Spleen (tissue), 11 donors: ENCODE measurements around the gene DVL2. TPM values are rescaled to one million over a fixed set of nuclear protein-coding genes. Genes with fewer than 3 reads are reported as not detected.
"Not testable (repeated sequence)": the region's sequence is repeated elsewhere in the genome, so short reads cannot be mapped to it uniquely, and the experiment has no call there.

Experiments used
- DNase-seq: peaks from one replicate; pipeline ENCODE4 v3.0.0-alpha.2; 2020
- H3K27ac ChIP-seq, 8 donors: fragments of 200-600 bp; sonication (generic) in 7 of 8; 1 replicate in 4 of 8; 2 replicates in 4 of 8; pipeline versions ENCODE4 v1.5.0 to v1.8.0; 2016 to 2021; ENCODE audit warnings: inconsistent platforms in 4 of 8, mild to moderate bottlenecking in 4 of 8, moderate library complexity in 1 of 8
- H3K27me3 ChIP-seq, 7 donors: fragments of 200-600 bp; sonication (generic) in 6 of 7; replicated peaks in 1 of 7; 1 replicate in 4 of 7; 2 replicates in 3 of 7; pipeline versions ENCODE4 v1.5.0 to v1.8.0; 2016 to 2021; ENCODE audit warnings: inconsistent platforms in 3 of 7, mild to moderate bottlenecking in 1 of 7
- H3K36me3 ChIP-seq, 6 donors: fragments of 200-600 bp; sonication (generic) in 5 of 6; 1 replicate in 4 of 6; 2 replicates in 2 of 6; pipeline versions ENCODE4 v1.5.0 to v1.8.0; 2016 to 2021; ENCODE audit warnings: inconsistent platforms in 2 of 6
- H3K4me1 ChIP-seq, 6 donors: fragments of 200-600 bp; sonication (generic) in 5 of 6; 1 replicate in 3 of 6; 2 replicates in 3 of 6; pipeline versions ENCODE4 v1.5.0 to v1.8.0; 2016 to 2021; ENCODE audit warnings: inconsistent platforms in 3 of 6
- H3K4me3 ChIP-seq, 8 donors: fragments of 200-600 bp; sonication (generic) in 7 of 8; 1 replicate in 4 of 8; 2 replicates in 4 of 8; pipeline versions ENCODE4 v1.5.0 to v1.8.0; 2016 to 2021; ENCODE audit warnings: inconsistent platforms in 4 of 8, mild to moderate bottlenecking in 4 of 8, moderate library complexity in 2 of 8
- H3K9me3 ChIP-seq, 8 donors: fragments of 200-600 bp; sonication (generic) in 7 of 8; 1 replicate in 4 of 8; 2 replicates in 4 of 8; pipeline versions ENCODE4 v1.5.0 to v1.8.0; 2016 to 2021; ENCODE audit warnings: inconsistent platforms in 4 of 8
- POLR2A ChIP-seq, 3 donors: fragments of 450-650 bp; IDR thresholded peaks; one replicate each; pipeline ENCODE4 v1.5.1; 2017; ENCODE audit warnings: antibody characterized with exemption in 3 of 3, mild to moderate bottlenecking in 1 of 3
- POLR2AphosphoS5 ChIP-seq, 3 donors: sonication (generic); formaldehyde crosslinking; IDR thresholded peaks; one replicate each; pipeline ENCODE4 v1.5.1; 2017; ENCODE audit warnings: antibody characterized with exemption in 3 of 3
- WGBS, 5 donors: extraction: QIAGEN DNeasy Blood & Tissue Kit in 3 of 5; methylation state at CpG; one replicate each; pipeline versions ENCODE4 v1.1.5 to v1.1.7; 2013 to 2018; 5-methylcytosine and 5-hydroxymethylcytosine counted together
- intact Hi-C: fragments of 100-400 bp; cut with DNase I; formaldehyde crosslinking; loops from one replicate; pipeline ENCODE4 v1.15.0; 2023; ENCODE audit warnings: low total_unique reads
- polyA plus RNA-seq, 3 donors: library from polyadenylated mRNA; stranded (reverse); fragments of 200-250 nt; gene quantifications; one replicate each; pipeline ENCODE4 v1.2.1, GENCODE V29; 2013
- total RNA-seq, 7 donors: library from RNA; depleted of rRNA in 3 of 7; stranded (reverse); fragments of >200 nt in 3 of 7; fragmentation: NEBNext Ultra II Directional in 4 of 7; extraction: Animal tissue kit (Norgen Biotek cat#: 25700) in 4 of 7; gene quantifications; one replicate each; pipeline versions ENCODE4 v1.1.0 to v1.2.1, GENCODE V29; 2016 to 2021
- TF ChIP-seq, protein P1 (sequence below), 11 experiments: fragments of 200-600 bp in 7 of 11; fragments of 450-650 bp in 4 of 11; sonication (generic) in 4 of 11; IDR thresholded peaks in 8 of 11; conservative IDR thresholded peaks in 3 of 11; 1 replicate in 7 of 11; 2 replicates in 4 of 11; pipeline versions ENCODE4 v1.4.0 to v1.8.0; 2016 to 2021; ENCODE audit warnings: antibody characterized with exemption in 11 of 11, inconsistent platforms in 4 of 11, mild to moderate bottlenecking in 1 of 11
- donor health status: healthy with polysubstance abuse.
- donor health status: DM: no; HTN: no; CAD: no; lungs with moderate emphysema.
- donor health status: DM: no; HTN: no; CAD: no.
- donor health status: Bipolar disorder and iron deficiency.
- donor health status: healthy.
- donor health status: DM: no; HTN: no; CAD: no.
- donor health status: DM: yes; HTN: yes; CAD: no.

DVL2 gene
- total and polyA plus RNA-seq, 10 donors = 9.8 to 48.0 (median 37.7) TPM

DNA sequence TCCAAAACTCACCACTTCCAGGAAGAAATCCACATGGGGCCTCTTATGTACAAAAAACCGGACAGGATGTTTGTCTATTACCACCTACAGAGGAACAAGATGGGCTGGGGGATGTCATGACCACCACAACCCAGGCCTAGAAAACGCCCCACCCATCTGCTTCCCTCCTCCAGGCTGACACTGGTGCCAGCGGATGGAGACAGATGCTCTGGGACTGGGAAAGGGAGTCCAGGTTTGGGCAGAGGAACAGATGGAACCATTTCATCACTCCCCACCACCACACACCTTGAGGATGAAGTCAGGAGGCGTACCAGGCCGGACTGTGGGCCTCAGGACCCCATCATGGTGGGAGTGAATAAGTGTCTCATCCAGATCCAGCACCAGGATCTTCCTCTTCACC lies 12.5 kb upstream of the DVL2 start:
- no peaks in the 10 kb centered on the region for H3K9me3 ChIP-seq
- peaks cover 0 to 54% (median 36%) of the 10 kb centered on the region in 6 donors for H3K36me3 ChIP-seq
- no peak overlapping the region for H3K27ac ChIP-seq
- no peaks in the 10 kb centered on the region for H3K27me3 ChIP-seq
- DNase-seq = no peak
- 91 to 95% (median 94%) methylated on average over 5 of the region's 5 CpGs for WGBS, 5 donors
- H3K4me1 ChIP-seq = peaks cover 27 to 66% (median 48%) of the 10 kb centered on the region in 6 donors
- intact Hi-C loops = no loop called here
- TF ChIP-seq POLR2AphosphoS5 (IDR thresholded peaks at IDR 0.05) (no peak), POLR2A (IDR thresholded peaks at IDR 0.05) (no peak)
- TF ChIP-seq, protein P1, sequence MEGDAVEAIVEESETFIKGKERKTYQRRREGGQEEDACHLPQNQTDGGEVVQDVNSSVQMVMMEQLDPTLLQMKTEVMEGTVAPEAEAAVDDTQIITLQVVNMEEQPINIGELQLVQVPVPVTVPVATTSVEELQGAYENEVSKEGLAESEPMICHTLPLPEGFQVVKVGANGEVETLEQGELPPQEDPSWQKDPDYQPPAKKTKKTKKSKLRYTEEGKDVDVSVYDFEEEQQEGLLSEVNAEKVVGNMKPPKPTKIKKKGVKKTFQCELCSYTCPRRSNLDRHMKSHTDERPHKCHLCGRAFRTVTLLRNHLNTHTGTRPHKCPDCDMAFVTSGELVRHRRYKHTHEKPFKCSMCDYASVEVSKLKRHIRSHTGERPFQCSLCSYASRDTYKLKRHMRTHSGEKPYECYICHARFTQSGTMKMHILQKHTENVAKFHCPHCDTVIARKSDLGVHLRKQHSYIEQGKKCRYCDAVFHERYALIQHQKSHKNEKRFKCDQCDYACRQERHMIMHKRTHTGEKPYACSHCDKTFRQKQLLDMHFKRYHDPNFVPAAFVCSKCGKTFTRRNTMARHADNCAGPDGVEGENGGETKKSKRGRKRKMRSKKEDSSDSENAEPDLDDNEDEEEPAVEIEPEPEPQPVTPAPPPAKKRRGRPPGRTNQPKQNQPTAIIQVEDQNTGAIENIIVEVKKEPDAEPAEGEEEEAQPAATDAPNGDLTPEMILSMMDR (IDR thresholded peaks at IDR 0.05 in 8 of 11, conservative IDR thresholded peaks at IDR 0.05 in 3 of 11) = no peak
- H3K4me3 ChIP-seq = no peak overlapping the region

DNA sequence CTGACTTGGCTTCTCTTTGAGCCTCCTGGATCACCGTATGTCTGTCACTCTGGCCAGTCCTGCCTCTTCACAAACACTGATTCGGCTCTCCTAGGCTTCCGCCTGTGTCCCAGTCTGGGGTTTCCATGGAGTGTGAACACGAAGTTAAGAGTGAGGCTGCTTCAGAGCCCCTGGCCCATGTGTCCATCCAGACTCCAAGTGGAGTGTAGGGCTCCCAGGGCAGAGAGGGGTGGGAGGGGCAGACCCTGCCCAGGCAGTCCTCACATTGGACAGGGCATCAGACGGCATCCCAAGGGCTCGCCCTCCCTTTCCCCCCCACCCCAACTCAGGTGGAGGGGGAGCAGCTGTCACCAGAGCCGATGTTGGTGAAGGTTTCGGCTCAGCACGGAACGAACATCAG lies 9.5 kb upstream of the DVL2 start:
- 83 to 92% (median 88%) methylated on average over 9 to 10 of the region's 10 CpGs for WGBS, 5 donors
- H3K27me3 ChIP-seq, DNase-seq, H3K9me3 ChIP-seq, intact Hi-C loops: not testable (repeated sequence)
- H3K4me1 ChIP-seq = peaks cover 28 to 64% (median 49%) of the 10 kb centered on the region in 6 donors
- peak overlapping the region in 2 of 8 donors; percentile 98 to 99 for H3K4me3 ChIP-seq
- H3K36me3 ChIP-seq = peaks cover 0 to 62% (median 45%) of the 10 kb centered on the region in 6 donors
- peak in 2 of 3 donors; percentile 19 to 26 for TF ChIP-seq POLR2AphosphoS5 (IDR thresholded peaks at IDR 0.05)
- H3K27ac ChIP-seq = peak overlapping the region in 7 of 8 donors; percentile 96 to 99 (median 99)

DNA sequence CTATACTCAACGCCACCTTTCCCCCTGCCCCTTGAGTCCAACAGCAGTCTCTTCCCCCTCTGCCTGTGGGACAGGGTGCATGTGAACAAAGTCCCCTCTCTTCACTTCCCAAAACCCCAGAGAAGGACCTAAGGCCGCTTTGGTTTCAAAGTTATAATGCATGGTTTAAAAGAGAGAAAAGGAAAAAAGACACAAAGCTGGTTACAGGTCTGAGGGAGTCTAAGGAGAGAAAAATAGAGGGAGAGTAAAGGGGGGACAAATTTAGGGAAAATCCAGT lies 9.1 kb upstream of the DVL2 start:
- Histone ChIP-seq H3K4me1 (peaks cover 25 to 60% (median 44%) of the 10 kb centered on the region in 6 donors), H3K36me3 (peaks cover 0 to 62% (median 45%) of the 10 kb centered on the region in 6 donors), H3K27me3 (no peaks in the 10 kb centered on the region), H3K4me3 (peak overlapping the region; percentile 69 to 99 (median 94)), H3K27ac (peak overlapping the region; percentile 85 to 99 (median 98)), H3K9me3 (no peaks in the 10 kb centered on the region)
- TF ChIP-seq POLR2A (IDR thresholded peaks at IDR 0.05) (no peak), POLR2AphosphoS5 (IDR thresholded peaks at IDR 0.05) (no peak)
- TF ChIP-seq, protein P1 (IDR thresholded peaks at IDR 0.05 in 8 of 11, conservative IDR thresholded peaks at IDR 0.05 in 3 of 11) = no peak
- no peak for DNase-seq
- intact Hi-C loops = no loop called here
- WGBS, 5 donors = 43 to 63% (median 52%) methylated on average over 2 of the region's 2 CpGs

DNA sequence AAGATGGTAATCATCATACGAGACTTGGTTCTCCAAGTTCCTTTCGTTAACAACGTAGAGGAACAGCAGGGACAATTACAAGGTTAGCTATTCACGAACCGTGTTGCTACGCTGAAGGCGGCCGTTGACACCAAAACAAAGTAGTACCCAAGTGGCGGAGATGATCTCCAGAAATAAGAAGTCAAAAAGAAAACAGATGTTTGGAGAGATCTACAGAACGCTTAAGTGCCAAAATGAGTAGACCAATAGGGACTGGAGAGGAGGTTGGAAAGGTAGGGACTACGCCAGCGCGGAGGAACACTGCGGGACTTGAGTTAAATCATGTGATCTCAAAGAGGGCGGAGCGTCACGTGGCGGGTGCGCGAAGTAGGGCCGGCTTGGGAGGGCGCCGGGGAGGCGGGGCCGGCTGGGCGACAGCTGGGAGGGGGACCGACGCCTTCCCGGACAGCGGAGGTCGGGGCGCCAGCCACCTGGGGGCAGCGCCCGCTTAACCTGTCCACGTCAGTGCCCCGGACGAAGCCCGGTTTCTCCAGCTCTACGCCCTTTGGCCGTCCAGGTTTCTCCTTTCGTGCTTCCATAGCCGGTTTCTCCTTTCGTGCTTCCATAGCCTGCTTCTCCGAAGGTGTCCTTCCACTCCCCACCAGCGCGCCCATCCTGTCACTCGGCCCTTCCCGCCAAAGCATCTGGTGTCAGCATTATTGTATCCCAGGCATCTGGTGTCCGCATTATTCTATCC lies 8.6 kb upstream of the DVL2 start:
- TF ChIP-seq, protein P1 (IDR thresholded peaks at IDR 0.05 in 8 of 11, conservative IDR thresholded peaks at IDR 0.05 in 3 of 11) = peak in 3 of 11 experiments; percentile 11 to 36 (median 27)
- TF ChIP-seq POLR2AphosphoS5 (IDR thresholded peaks at IDR 0.05) = peak; percentile 96
- TF ChIP-seq POLR2A (IDR thresholded peaks at IDR 0.05) = peak in 2 of 3 donors; percentile 15 to 81

More for the DNA sequence above, 8.6 kb upstream of the DVL2 start:
- intact Hi-C loops = no loop called here
- Histone ChIP-seq H3K4me3 (peak overlapping the region; percentile 69 to 99 (median 94)), H3K27ac (peak overlapping the region; percentile 85 to 99 (median 98)), H3K4me1 (peaks cover 25 to 55% (median 40%) of the 10 kb centered on the region in 6 donors), H3K36me3 (peaks cover 0 to 61% (median 45%) of the 10 kb centered on the region in 6 donors), H3K9me3 (no peaks in the 10 kb centered on the region), H3K27me3 (no peaks in the 10 kb centered on the region)
- peak; percentile 97 for DNase-seq
- 1 to 3% (median 2%) methylated on average over 43 to 49 of the region's 49 CpGs for WGBS, 5 donors
